K562 (cell line): ENCODE data around the gene DUSP10. TPM values are rescaled to one million over a fixed set of nuclear protein-coding genes. Genes with fewer than 3 reads are reported as not detected.
A peak's percentile ranks its signal among the peaks of the same experiment; 100 is the strongest.

Source experiments
- ARNT ChIP-seq, 2 experiments: fragments of 450-650 bp; IDR thresholded peaks; 2 replicates each; pipeline ENCODE4 v1.6.1; 2016; ENCODE audit warnings: mild to moderate bottlenecking in 1 of 2
- BHLHE40 ChIP-seq: IDR thresholded peaks from 2 replicates; pipeline ENCODE4 v1.6.1; 2011; ENCODE audit warnings: low read length, improper control_type of control experiment
- CBFA2T2 ChIP-seq: fragments of 450-650 bp; conservative IDR thresholded peaks from 2 replicates; pipeline ENCODE4 v1.6.1; 2017; ENCODE audit warnings: mild to moderate bottlenecking
- CREBBP ChIP-seq: IDR thresholded peaks from one replicate; pipeline ENCODE4 v1.6.1; 2012; ENCODE audit warnings: low read depth, mild to moderate bottlenecking, control low read depth, inconsistent platforms, low read length
- DPF2 ChIP-seq: fragments of 450-650 bp; IDR thresholded peaks from 2 replicates; pipeline ENCODE4 v1.6.1; 2016
- KDM2B ChIP-seq: fragments of 250-450 bp; sonication (Bioruptor Pico); IDR thresholded peaks from 2 replicates; pipeline ENCODE4 v1.8.0; 2021; ENCODE audit warnings: mild to moderate bottlenecking, moderate library complexity
- KLF16 ChIP-seq: IDR thresholded peaks from 2 replicates; pipeline ENCODE4 v1.6.1; 2016; ENCODE audit warnings: antibody characterized with exemption
- MAFF ChIP-seq: IDR thresholded peaks from 2 replicates; pipeline ENCODE4 v1.6.1; 2012; ENCODE audit warnings: low read length, improper control_type of control experiment
- NFYB ChIP-seq: IDR thresholded peaks from 2 replicates; pipeline ENCODE4 v1.6.1; 2011; ENCODE audit warnings: mild to moderate bottlenecking, moderate library complexity; ENCODE audit not compliant: insufficient read length; ENCODE audit errors: extremely low read depth
- PHF20 ChIP-seq: fragments of 450-650 bp; IDR thresholded peaks from 2 replicates; pipeline ENCODE4 v1.6.1; 2018; ENCODE audit not compliant: partially characterized antibody
- PTBP1 ChIP-seq: fragments of 200-400 bp; formaldehyde crosslinking; IDR thresholded peaks from 2 replicates; pipeline ENCODE4 v1.6.1; 2017; ENCODE audit warnings: low read depth, low read length
- SOX6 ChIP-seq: fragments of 450-650 bp; IDR thresholded peaks from 2 replicates; pipeline ENCODE4 v1.6.1; 2014; ENCODE audit warnings: mild to moderate bottlenecking
- ZFX ChIP-seq: sonication (generic); formaldehyde crosslinking; IDR thresholded peaks from 2 replicates; pipeline ENCODE4 v1.8.0; 2022; ENCODE audit warnings: mild to moderate bottlenecking, missing genetic modification reagents, moderate library complexity
- ZNF316 ChIP-seq: fragments of 450-650 bp; IDR thresholded peaks from 2 replicates; pipeline ENCODE4 v1.6.1; 2016
- ZNF586 ChIP-seq: fragments of 450-650 bp; formaldehyde crosslinking; conservative IDR thresholded peaks from 2 replicates; pipeline ENCODE4 v1.4.0; 2020; ENCODE audit warnings: mild to moderate bottlenecking, moderate library complexity
- polyA plus RNA-seq, 8 experiments: library from polyadenylated mRNA; depleted of rRNA in 4 of 8; stranded (reverse) in 5 of 8; unstranded in 3 of 8; fragments of >200 nt; fragmentation: Nextera tagmentation in 2 of 8; fragmentation: Illumina TruSeq in 1 of 8; extraction: Ambion mirVana in 2 of 8; extraction: Trizol in 1 of 8; gene quantifications; 2 replicates each; pipeline versions ENCODE4 v1.2.1 to v1.2.3, GENCODE V29; 2011 to 2014; ENCODE audit warnings: inconsistent platforms in 1 of 8, missing spikeins in 1 of 8
- total RNA-seq, 7 experiments: library from RNA; depleted of rRNA in 6 of 7; stranded (reverse); fragments of >200 nt in 6 of 7; fragmentation: Illumina TruSeq in 2 of 7; extraction: Trizol in 2 of 7; gene quantifications; 2 replicates each; pipeline versions ENCODE4 v1.2.1 to v1.2.3, GENCODE V29; 2011 to 2021; ENCODE audit warnings: low replicate concordance in 1 of 7
- TF ChIP-seq, protein P1 (sequence below), 3 experiments: fragments of 200-800 bp in 1 of 3; fragments of 250-450 bp in 1 of 3; fragments of 450-650 bp in 1 of 3; sonication (Bioruptor Pico) in 1 of 3; sonication (Bioruptor generic) in 1 of 3; formaldehyde crosslinking in 1 of 3; IDR thresholded peaks; 2 replicates each; pipeline versions ENCODE4 v1.6.1 to v1.8.0; 2016 to 2022; ENCODE audit warnings: mild to moderate bottlenecking in 2 of 3, missing genetic modification characterization in 2 of 3, missing compliant biosample characterization in 1 of 3, moderate library complexity in 1 of 3
- TF ChIP-seq, protein P2 (sequence below): IDR thresholded peaks from 2 replicates; pipeline ENCODE4 v1.6.1; 2012; ENCODE audit warnings: low read depth, low read length, improper control_type of control experiment, borderline replicate concordance
- TF ChIP-seq, protein P3 (sequence below): fragments of 450-650 bp; IDR thresholded peaks from 2 replicates; pipeline ENCODE4 v1.6.1; 2014; ENCODE audit warnings: low read depth, mild to moderate bottlenecking, moderate library complexity, borderline replicate concordance
- TF ChIP-seq, protein P4 (sequence below): fragments of 450-650 bp; IDR thresholded peaks from 2 replicates; pipeline ENCODE4 v1.7.1; 2018; ENCODE audit warnings: mild to moderate bottlenecking, low read depth; ENCODE audit not compliant: partially characterized antibody

Gene DUSP10
- total and polyA plus RNA-seq, 9 of the 15 experiments (the other 6 are each of a cell fraction or from before 2014, with no cell fraction given), result 1.7 to 8.3 (median 6.1) TPM

DNA sequence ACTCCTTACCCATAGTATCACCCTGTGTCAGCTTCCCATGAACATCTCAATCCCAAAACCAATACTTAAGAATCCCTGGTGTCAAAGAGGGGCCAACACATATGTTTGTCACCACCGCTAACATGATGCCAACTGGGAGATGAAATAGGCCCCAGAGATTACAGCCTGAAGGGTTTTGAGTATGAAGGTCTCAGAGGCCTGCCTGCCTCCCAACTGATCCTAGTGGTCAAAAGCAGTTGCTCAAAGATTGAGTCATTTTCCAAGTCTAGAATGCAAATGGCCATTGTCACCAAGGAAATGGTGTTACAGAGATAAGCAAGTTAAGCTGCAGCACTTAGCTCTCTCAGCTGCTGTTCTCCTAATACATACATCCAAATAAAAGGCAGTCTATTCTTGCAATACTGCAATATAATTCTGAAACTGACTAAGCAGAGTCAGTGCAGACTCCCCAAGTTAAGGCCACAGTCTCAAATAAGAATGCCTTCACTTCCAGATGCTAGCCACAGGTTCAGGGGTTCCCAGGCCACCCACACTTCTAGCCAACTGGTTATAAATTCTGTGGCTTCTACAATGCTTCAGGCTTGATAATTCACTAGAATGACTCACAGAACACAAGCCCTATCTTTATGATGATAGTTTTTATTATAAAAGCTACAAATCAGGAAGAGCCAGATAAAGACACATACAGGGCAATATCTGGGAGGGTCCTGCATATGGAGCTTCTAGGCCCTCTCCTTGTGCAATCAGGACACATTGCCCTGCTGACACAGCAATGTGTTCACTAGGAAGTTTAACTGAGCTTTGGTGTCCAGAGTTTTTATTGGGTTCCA, 18.7 kb downstream of the DUSP10 start (continued):
- TF ChIP-seq KDM2B (CRISPR knock-in tag) (no peak), ARNT (IDR thresholded peaks at IDR 0.05) (peak in 1 of 2 experiments; percentile 23; a peak in 1 of 4 replicates), DPF2 (peak; percentile 77), NFYB (no peak), MAFF (peak; percentile 15; the same call in 1 of the 2 replicates), PTBP1 (no peak), ZNF316 (peak; percentile 78), CBFA2T2 (peak; percentile 41), PHF20 (no peak), SOX6 (peak; percentile 89), ZNF586 (CRISPR knock-in tag) (no peak), ZFX (peak; percentile 57), BHLHE40 (peak; percentile 21; the same call in 1 of the 2 replicates), KLF16 (0 out of 2 replicates have a peak, but pooled peaks have one; percentile 19), CREBBP (no peak)
- TF ChIP-seq, protein P1, sequence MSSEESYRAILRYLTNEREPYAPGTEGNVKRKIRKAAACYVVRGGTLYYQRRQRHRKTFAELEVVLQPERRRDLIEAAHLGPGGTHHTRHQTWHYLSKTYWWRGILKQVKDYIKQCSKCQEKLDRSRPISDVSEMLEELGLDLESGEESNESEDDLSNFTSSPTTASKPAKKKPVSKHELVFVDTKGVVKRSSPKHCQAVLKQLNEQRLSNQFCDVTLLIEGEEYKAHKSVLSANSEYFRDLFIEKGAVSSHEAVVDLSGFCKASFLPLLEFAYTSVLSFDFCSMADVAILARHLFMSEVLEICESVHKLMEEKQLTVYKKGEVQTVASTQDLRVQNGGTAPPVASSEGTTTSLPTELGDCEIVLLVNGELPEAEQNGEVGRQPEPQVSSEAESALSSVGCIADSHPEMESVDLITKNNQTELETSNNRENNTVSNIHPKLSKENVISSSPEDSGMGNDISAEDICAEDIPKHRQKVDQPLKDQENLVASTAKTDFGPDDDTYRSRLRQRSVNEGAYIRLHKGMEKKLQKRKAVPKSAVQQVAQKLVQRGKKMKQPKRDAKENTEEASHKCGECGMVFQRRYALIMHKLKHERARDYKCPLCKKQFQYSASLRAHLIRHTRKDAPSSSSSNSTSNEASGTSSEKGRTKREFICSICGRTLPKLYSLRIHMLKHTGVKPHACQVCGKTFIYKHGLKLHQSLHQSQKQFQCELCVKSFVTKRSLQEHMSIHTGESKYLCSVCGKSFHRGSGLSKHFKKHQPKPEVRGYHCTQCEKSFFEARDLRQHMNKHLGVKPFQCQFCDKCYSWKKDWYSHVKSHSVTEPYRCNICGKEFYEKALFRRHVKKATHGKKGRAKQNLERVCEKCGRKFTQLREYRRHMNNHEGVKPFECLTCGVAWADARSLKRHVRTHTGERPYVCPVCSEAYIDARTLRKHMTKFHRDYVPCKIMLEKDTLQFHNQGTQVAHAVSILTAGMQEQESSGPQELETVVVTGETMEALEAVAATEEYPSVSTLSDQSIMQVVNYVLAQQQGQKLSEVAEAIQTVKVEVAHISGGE (CRISPR knock-in tag; IDR thresholded peaks at IDR 0.05), result peak in 1 of 3 experiments; percentile 42; a peak in 1 of 6 replicates
- TF ChIP-seq, protein P2, sequence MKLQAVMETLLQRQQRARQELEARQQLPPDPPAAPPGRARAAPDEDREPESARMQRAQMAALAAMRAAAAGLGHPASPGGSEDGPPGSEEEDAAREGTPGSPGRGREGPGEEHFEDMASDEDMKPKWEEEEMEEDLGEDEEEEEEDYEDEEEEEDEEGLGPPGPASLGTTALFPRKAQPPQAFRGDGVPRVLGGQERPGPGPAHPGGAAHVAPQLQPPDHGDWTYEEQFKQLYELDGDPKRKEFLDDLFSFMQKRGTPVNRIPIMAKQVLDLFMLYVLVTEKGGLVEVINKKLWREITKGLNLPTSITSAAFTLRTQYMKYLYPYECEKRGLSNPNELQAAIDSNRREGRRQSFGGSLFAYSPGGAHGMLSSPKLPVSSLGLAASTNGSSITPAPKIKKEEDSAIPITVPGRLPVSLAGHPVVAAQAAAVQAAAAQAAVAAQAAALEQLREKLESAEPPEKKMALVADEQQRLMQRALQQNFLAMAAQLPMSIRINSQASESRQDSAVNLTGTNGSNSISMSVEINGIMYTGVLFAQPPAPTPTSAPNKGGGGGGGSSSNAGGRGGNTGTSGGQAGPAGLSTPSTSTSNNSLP, result no peak
- TF ChIP-seq, protein P3, sequence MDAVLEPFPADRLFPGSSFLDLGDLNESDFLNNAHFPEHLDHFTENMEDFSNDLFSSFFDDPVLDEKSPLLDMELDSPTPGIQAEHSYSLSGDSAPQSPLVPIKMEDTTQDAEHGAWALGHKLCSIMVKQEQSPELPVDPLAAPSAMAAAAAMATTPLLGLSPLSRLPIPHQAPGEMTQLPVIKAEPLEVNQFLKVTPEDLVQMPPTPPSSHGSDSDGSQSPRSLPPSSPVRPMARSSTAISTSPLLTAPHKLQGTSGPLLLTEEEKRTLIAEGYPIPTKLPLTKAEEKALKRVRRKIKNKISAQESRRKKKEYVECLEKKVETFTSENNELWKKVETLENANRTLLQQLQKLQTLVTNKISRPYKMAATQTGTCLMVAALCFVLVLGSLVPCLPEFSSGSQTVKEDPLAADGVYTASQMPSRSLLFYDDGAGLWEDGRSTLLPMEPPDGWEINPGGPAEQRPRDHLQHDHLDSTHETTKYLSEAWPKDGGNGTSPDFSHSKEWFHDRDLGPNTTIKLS, result no peak
- TF ChIP-seq, protein P4, sequence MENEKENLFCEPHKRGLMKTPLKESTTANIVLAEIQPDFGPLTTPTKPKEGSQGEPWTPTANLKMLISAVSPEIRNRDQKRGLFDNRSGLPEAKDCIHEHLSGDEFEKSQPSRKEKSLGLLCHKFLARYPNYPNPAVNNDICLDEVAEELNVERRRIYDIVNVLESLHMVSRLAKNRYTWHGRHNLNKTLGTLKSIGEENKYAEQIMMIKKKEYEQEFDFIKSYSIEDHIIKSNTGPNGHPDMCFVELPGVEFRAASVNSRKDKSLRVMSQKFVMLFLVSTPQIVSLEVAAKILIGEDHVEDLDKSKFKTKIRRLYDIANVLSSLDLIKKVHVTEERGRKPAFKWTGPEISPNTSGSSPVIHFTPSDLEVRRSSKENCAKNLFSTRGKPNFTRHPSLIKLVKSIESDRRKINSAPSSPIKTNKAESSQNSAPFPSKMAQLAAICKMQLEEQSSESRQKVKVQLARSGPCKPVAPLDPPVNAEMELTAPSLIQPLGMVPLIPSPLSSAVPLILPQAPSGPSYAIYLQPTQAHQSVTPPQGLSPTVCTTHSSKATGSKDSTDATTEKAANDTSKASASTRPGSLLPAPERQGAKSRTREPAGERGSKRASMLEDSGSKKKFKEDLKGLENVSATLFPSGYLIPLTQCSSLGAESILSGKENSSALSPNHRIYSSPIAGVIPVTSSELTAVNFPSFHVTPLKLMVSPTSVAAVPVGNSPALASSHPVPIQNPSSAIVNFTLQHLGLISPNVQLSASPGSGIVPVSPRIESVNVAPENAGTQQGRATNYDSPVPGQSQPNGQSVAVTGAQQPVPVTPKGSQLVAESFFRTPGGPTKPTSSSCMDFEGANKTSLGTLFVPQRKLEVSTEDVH, result no peak
